Prostate gland (tissue), 2 donors: ENCODE data around the gene TXNDC15. TPM values are rescaled to one million over a fixed set of nuclear protein-coding genes. Genes with fewer than 3 reads are reported as not detected.

Experiments used
- DNase-seq: peaks from one replicate; pipeline ENCODE4 v3.0.0-alpha.2; 2019; ENCODE audit warnings: low spot score
- H3K27ac ChIP-seq, 2 donors: fragments of 200-600 bp; sonication (generic); 2 replicates each; pipeline ENCODE4 v1.5.1; 2017 to 2019
- H3K27me3 ChIP-seq: fragments of 200-600 bp; sonication (generic); replicated peaks from 2 replicates; pipeline ENCODE4 v1.5.1; 2019; ENCODE audit not compliant: insufficient read depth
- H3K36me3 ChIP-seq, 2 donors: fragments of 200-600 bp; sonication (generic); 1 replicate in 1 of 2; 2 replicates in 1 of 2; pipeline versions ENCODE4 v1.5.1 to v1.8.1; 2017 to 2019
- H3K4me1 ChIP-seq: fragments of 200-600 bp; sonication (generic); replicated peaks from 2 replicates; pipeline ENCODE4 v1.5.1; 2019
- H3K4me3 ChIP-seq, 2 donors: fragments of 200-600 bp; sonication (generic); 2 replicates each; pipeline ENCODE4 v1.5.1; 2017 to 2019
- H3K9me3 ChIP-seq: fragments of 200-600 bp; sonication (generic); 2 replicates; pipeline ENCODE4 v1.5.1; 2017
- CTCF ChIP-seq, 4 experiments: fragments of 200-600 bp in 2 of 4; fragments of 450-650 bp in 2 of 4; sonication (generic) in 2 of 4; IDR thresholded peaks; 1 replicate in 3 of 4; 2 replicates in 1 of 4; pipeline ENCODE4 v1.5.1; 2016 to 2019; ENCODE audit warnings: antibody characterized with exemption in 4 of 4, mild to moderate bottlenecking in 2 of 4, moderate library complexity in 2 of 4
- POLR2A ChIP-seq: fragments of 450-650 bp; IDR thresholded peaks from one replicate; pipeline ENCODE4 v1.6.1; 2016; ENCODE audit warnings: antibody characterized with exemption, mild to moderate bottlenecking
- POLR2AphosphoS5 ChIP-seq: sonication (generic); formaldehyde crosslinking; IDR thresholded peaks from one replicate; pipeline ENCODE4 v1.6.1; 2017; ENCODE audit warnings: antibody characterized with exemption
- WGBS: methylation state at CpG from one replicate; pipeline ENCODE4 v1.1.5; 2018; 5-methylcytosine and 5-hydroxymethylcytosine counted together
- intact Hi-C: fragments of 100-400 bp; cut with DNase I; formaldehyde crosslinking; loops from one replicate; pipeline ENCODE4 v1.14.2; 2022
- total RNA-seq, 2 donors: library from RNA; depleted of rRNA; stranded (reverse); fragments of >200 nt; gene quantifications; one replicate each; pipeline ENCODE4 v1.1.0, GENCODE V29; 2016

TXNDC15 gene
- total RNA-seq, 2 donors from 2014 or later: 76.1 to 132 TPM

GRCh38 chr5:134911285-134912206 lies 37.4 kb downstream of the TXNDC15 start:
- H3K4me3 ChIP-seq: no peak overlapping the region
- H3K27me3 ChIP-seq: no peaks in the 10 kb centered on the region
- no peaks in the 10 kb centered on the region for H3K36me3 ChIP-seq
- no peak for DNase-seq
- 57% methylated on average over 8 of the region's 8 CpGs for WGBS
- TF ChIP-seq POLR2A: no peak
- TF ChIP-seq CTCF (IDR thresholded peaks at IDR 0.05): no peak
- no peak for TF ChIP-seq POLR2AphosphoS5
- intact Hi-C loops: no loop called here
- no peak overlapping the region for H3K27ac ChIP-seq
- H3K4me1 ChIP-seq: no peaks in the 10 kb centered on the region
- no peaks in the 10 kb centered on the region for H3K9me3 ChIP-seq

- DNase-seq: no peak
Observed at GRCh38 chr5:134913254-134913653, 39.1 kb downstream of the TXNDC15 start.

GRCh38 chr5:134913795-134914194 lies 39.6 kb downstream of the TXNDC15 start:
- intact Hi-C loops: no loop called here
- WGBS: 93% methylated on average over 1 of the region's 1 CpG
- TF ChIP-seq CTCF (IDR thresholded peaks at IDR 0.05) (no peak), POLR2A (no peak)
- H3K9me3 ChIP-seq: no peaks in the 10 kb centered on the region
- no peaks in the 10 kb centered on the region for H3K4me1 ChIP-seq
- H3K27ac ChIP-seq: no peak overlapping the region
- no peaks in the 10 kb centered on the region for H3K36me3 ChIP-seq
- H3K4me3 ChIP-seq: no peak overlapping the region
- no peaks in the 10 kb centered on the region for H3K27me3 ChIP-seq
- DNase-seq: no peak

More at GRCh38 chr5:134913254-134913653, 39.1 kb downstream of the TXNDC15 start:
- H3K4me3 ChIP-seq: no peak overlapping the region
- H3K9me3 ChIP-seq: no peaks in the 10 kb centered on the region
- 88% methylated on average over 3 of the region's 3 CpGs for WGBS
- no peaks in the 10 kb centered on the region for H3K27me3 ChIP-seq
- H3K27ac ChIP-seq: no peak overlapping the region
- no peaks in the 10 kb centered on the region for H3K4me1 ChIP-seq
- TF ChIP-seq POLR2A (no peak), CTCF (IDR thresholded peaks at IDR 0.05) (no peak), POLR2AphosphoS5 (no peak)
- H3K36me3 ChIP-seq: no peaks in the 10 kb centered on the region
- intact Hi-C loops: no loop called here

GRCh38 chr5:134917070-134917815 lies 43.1 kb downstream of the TXNDC15 start:
- intact Hi-C loops: loop anchor here (5.0 kb wide), 1 partner anchor 415 kb away; no protein-coding TSS in a partner anchor
- no peak overlapping the region for H3K27ac ChIP-seq
- H3K4me3 ChIP-seq: no peak overlapping the region
- no peak for DNase-seq
- H3K9me3 ChIP-seq: no peaks in the 10 kb centered on the region
- 84% methylated on average over 10 of the region's 10 CpGs for WGBS
- TF ChIP-seq CTCF (IDR thresholded peaks at IDR 0.05) (peak in 2 of 4 experiments; percentile 34 to 39), POLR2A (no peak)
- H3K4me1 ChIP-seq: no peaks in the 10 kb centered on the region
- H3K27me3 ChIP-seq: no peaks in the 10 kb centered on the region
- no peaks in the 10 kb centered on the region for H3K36me3 ChIP-seq
